Osteoblast (primary cell): ENCODE measurements around the gene RPS6KA5. TPM values are rescaled to one million over a fixed set of nuclear protein-coding genes. Genes with fewer than 3 reads are reported as not detected.

ENCODE experiments used
- DNase-seq: peaks from one replicate; pipeline ENCODE4 v3.0.0; 2011; ENCODE audit warnings: low spot score, mixed read lengths; ENCODE audit not compliant: insufficient read length; ENCODE audit errors: missing footprints
- H2AFZ ChIP-seq: 2 replicates; pipeline ENCODE4 v1.6.0; 2011; ENCODE audit warnings: mild to moderate bottlenecking, low read length
- H3K27ac ChIP-seq: 2 replicates; pipeline ENCODE4 v1.5.1; 2011; ENCODE audit warnings: mild to moderate bottlenecking, low read depth, low read length, moderate library complexity
- H3K27me3 ChIP-seq: 2 replicates; pipeline ENCODE4 v1.6.0; 2012; ENCODE audit warnings: mild to moderate bottlenecking, control low read depth, inconsistent platforms, low read length, moderate library complexity; ENCODE audit not compliant: insufficient read depth
- H3K36me3 ChIP-seq: 2 replicates; pipeline ENCODE4 v1.5.1; 2011; ENCODE audit warnings: mild to moderate bottlenecking, low read length, control low read depth, moderate library complexity; ENCODE audit not compliant: insufficient read depth
- H3K4me1 ChIP-seq: 2 replicates; pipeline ENCODE4 v1.5.1; 2011; ENCODE audit warnings: mild to moderate bottlenecking, low read length, control low read depth, moderate library complexity; ENCODE audit not compliant: insufficient read depth
- H3K4me2 ChIP-seq: 2 replicates; pipeline ENCODE4 v1.6.0; 2011; ENCODE audit warnings: mild to moderate bottlenecking, low read length; ENCODE audit not compliant: insufficient read depth
- H3K4me3 ChIP-seq: fragments of 200-600 bp; sonication (generic); 3 replicates; pipeline ENCODE4 v1.5.1; 2012; ENCODE audit warnings: mild to moderate bottlenecking, low read length, inconsistent platforms; ENCODE audit not compliant: insufficient read depth
- H3K79me2 ChIP-seq: 2 replicates; pipeline ENCODE4 v1.6.0; 2012; ENCODE audit warnings: mild to moderate bottlenecking, low read length, control low read depth, inconsistent platforms; ENCODE audit not compliant: insufficient read depth
- H3K9me3 ChIP-seq: 2 replicates; pipeline ENCODE4 v1.5.1; 2011; ENCODE audit warnings: low read depth, low read length, control low read depth
- H4K20me1 ChIP-seq: 2 replicates; pipeline ENCODE4 v1.6.0; 2012; ENCODE audit warnings: mild to moderate bottlenecking, low read length, control low read depth; ENCODE audit not compliant: insufficient read depth
- CTCF ChIP-seq: IDR thresholded peaks from 2 replicates; pipeline ENCODE4 v1.5.1; 2011; ENCODE audit warnings: mild to moderate bottlenecking, low read depth, low read length, moderate library complexity; ENCODE audit errors: extremely low read depth
- total RNA-seq: library from RNA; depleted of rRNA; stranded (reverse); fragments of >200 nt; gene quantifications from 2 replicates; pipeline ENCODE4 v1.2.3, GENCODE V29; 2012

RPS6KA5 gene
- total RNA-seq, 1 donor, result 1.4 TPM

DNA sequence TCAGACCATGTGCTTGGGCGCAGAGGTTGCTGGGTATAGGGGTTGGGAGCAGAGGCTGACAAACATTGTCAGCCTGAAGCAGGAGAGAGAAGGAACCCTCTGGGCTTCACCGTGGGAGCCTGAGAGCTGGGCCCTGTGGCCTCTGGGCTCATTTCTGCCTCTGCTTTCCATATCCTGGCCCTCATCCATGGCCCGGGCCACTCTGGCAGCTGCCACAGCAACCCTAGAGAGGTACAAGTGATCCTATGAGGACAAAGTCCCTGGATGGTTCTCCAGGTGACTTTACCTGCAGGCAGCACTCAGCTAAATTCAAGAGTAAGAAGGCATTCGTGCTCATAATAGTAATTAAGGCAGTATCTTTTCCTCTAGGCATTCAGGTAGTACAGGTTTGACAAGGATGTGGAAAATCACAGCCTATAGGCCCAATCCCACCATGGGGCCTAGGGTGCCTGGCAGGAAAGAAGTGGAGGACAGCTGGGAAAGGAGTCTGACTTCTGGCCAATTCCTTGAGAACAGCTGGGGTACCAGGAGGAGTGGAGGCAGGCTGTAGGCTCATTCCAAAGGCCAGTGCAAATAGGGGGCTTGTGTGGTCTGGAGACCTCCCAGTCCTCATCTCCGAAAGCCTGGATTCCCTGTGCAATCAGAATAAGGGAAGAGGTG lies 240.6 kb downstream of the RPS6KA5 start:
- H3K27ac ChIP-seq, result no peak overlapping the region
- H3K36me3 ChIP-seq, result no peaks in the 10 kb centered on the region
- TF ChIP-seq CTCF, result no peak
- H4K20me1 ChIP-seq, result no peaks in the 10 kb centered on the region
- H3K27me3 ChIP-seq, result peaks cover 10% of the 10 kb centered on the region
- no peak overlapping the region for H3K4me2 ChIP-seq
- no peak overlapping the region for H3K4me3 ChIP-seq
- H3K79me2 ChIP-seq, result peaks cover 9% of the 10 kb centered on the region
- no peaks in the 10 kb centered on the region for H3K9me3 ChIP-seq
- H2AFZ ChIP-seq, result no peak overlapping the region
- H3K4me1 ChIP-seq, result peaks cover 7% of the 10 kb centered on the region
- DNase-seq, result peak; percentile 53

GRCh38 chr14:90818715-90819114 lies 241.7 kb downstream of the RPS6KA5 start:
- Histone ChIP-seq H3K27me3 (peaks cover 10% of the 10 kb centered on the region), H3K4me3 (no peak overlapping the region), H2AFZ (no peak overlapping the region), H3K4me2 (no peak overlapping the region), H4K20me1 (no peaks in the 10 kb centered on the region), H3K27ac (no peak overlapping the region), H3K9me3 (no peaks in the 10 kb centered on the region), H3K4me1 (peaks cover 7% of the 10 kb centered on the region), H3K36me3 (no peaks in the 10 kb centered on the region), H3K79me2 (peaks cover 20% of the 10 kb centered on the region)
- peak; percentile 47 for DNase-seq
- TF ChIP-seq CTCF, result no peak

- H3K27ac ChIP-seq, result no peak overlapping the region
- H3K4me1 ChIP-seq, result peaks cover 7% of the 10 kb centered on the region
- peaks cover 33% of the 10 kb centered on the region for H3K79me2 ChIP-seq
- H3K9me3 ChIP-seq, result no peaks in the 10 kb centered on the region
- H3K36me3 ChIP-seq, result no peaks in the 10 kb centered on the region
- no peak for TF ChIP-seq CTCF
- peaks cover 1% of the 10 kb centered on the region for H4K20me1 ChIP-seq
- H3K4me2 ChIP-seq, result no peak overlapping the region
- DNase-seq, result peak; percentile 48
- H2AFZ ChIP-seq, result no peak overlapping the region
- H3K4me3 ChIP-seq, result no peak overlapping the region
- peaks cover 10% of the 10 kb centered on the region for H3K27me3 ChIP-seq
Measured at GRCh38 chr14:90816681-90817436, 243.6 kb downstream of the RPS6KA5 start.

DNA sequence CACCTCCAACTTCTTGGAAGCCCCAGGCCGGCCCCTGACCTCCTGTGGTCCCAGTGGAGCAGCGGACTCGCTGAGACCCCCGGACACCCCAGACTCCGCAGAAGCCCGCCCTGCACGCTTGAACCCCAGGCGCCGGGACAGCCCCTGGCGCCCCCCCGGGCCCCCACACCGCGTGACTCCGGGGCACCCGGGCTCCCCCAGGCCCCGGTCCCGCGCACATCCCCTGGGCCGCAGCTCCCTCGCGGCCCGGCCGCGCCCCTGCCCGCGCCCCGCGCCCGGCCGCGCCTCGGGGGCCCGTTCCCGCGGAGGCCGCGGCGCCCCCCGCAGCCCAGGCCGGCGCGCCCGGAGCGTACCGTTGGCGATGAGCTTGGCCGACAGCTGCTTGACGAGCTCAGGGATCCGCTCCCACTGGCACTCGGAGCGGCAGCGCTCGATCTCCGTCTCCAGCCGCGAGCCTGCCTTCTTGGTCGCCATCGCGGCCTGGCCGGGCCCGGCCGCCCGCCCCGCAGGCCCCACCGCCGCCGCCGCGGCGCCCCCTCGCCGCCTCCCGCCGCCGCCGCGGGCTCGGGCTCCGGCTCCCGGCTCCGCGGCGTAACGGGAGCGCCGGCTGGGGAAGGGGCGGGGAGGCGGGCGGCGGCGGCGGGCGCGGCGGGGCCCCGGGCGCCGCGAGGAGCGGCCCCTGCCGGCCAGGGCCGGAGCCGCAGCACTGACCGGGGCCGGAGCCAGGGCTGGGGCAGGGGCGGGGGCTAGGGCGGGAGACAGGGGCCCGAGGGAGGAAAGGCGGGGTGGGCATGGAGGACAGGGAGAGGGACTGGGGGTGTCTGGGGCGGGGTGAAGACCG lies 244.4 kb downstream of the RPS6KA5 start, which contains the start of gene TTC7B:
TSS of gene TTC7B (minus strand) at position 609 of the 841 bp plus-strand sequence. CDS start at position 474, 135 bp downstream.
- Histone ChIP-seq H3K79me2 (peaks cover 39% of the 10 kb centered on the region), H3K4me1 (peaks cover 7% of the 10 kb centered on the region), H3K9me3 (no peaks in the 10 kb centered on the region), H3K27ac (no peak within 1 kb of the TSS), H2AFZ (peak within 1 kb of the TSS; percentile 89), H3K36me3 (no peaks in the 10 kb centered on the region), H3K4me3 (peak within 1 kb of the TSS; percentile 74), H3K4me2 (peak within 1 kb of the TSS; percentile 91), H3K27me3 (peaks cover 10% of the 10 kb centered on the region), H4K20me1 (peaks cover 9% of the 10 kb centered on the region)
- DNase-seq, result peak; percentile 99
- TF ChIP-seq CTCF, result no peak
